ENCODE measurements around the gene ZNF829.

DNA sequence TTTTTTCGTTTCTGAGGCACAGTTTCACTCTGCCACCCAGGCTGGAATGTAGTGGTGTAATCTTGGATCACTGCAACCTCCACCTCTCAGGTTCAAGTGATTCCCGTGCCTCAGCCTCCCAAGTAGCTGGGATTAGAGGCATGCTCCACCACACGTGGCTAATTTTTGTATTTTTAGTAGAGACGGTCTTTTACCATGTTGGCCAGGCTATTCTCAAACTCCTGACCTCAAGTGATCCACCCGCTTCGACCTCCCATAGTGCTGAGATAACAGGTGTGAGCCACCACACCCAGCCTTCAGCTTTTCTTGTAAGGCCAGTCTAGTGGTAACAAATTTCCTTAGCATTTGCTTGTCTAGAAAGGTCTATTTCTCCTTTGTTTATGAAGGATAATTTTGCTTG, 46.3 kb upstream of the ZNF829 start:
- TF ChIP-seq POLR2A (IDR thresholded peaks at IDR 0.05), result no peak
- TF ChIP-seq, protein P1, sequence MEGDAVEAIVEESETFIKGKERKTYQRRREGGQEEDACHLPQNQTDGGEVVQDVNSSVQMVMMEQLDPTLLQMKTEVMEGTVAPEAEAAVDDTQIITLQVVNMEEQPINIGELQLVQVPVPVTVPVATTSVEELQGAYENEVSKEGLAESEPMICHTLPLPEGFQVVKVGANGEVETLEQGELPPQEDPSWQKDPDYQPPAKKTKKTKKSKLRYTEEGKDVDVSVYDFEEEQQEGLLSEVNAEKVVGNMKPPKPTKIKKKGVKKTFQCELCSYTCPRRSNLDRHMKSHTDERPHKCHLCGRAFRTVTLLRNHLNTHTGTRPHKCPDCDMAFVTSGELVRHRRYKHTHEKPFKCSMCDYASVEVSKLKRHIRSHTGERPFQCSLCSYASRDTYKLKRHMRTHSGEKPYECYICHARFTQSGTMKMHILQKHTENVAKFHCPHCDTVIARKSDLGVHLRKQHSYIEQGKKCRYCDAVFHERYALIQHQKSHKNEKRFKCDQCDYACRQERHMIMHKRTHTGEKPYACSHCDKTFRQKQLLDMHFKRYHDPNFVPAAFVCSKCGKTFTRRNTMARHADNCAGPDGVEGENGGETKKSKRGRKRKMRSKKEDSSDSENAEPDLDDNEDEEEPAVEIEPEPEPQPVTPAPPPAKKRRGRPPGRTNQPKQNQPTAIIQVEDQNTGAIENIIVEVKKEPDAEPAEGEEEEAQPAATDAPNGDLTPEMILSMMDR (IDR thresholded peaks at IDR 0.05 in 4 of 5, conservative IDR thresholded peaks at IDR 0.05 in 1 of 5), result no peak
